Vagina (tissue), 2 donors: Measurements from ENCODE around the gene MACROD2.

Experiments used
- POLR2A ChIP-seq, 2 donors: fragments of 450-650 bp; IDR thresholded peaks; one replicate each; pipeline ENCODE4 v1.6.1; 2017; ENCODE audit warnings: antibody characterized with exemption in 2 of 2, mild to moderate bottlenecking in 2 of 2, moderate library complexity in 2 of 2
- POLR2AphosphoS5 ChIP-seq, 2 donors: sonication (generic); formaldehyde crosslinking; IDR thresholded peaks; one replicate each; pipeline ENCODE4 v1.9.0; 2017; ENCODE audit warnings: antibody characterized with exemption in 2 of 2, mild to moderate bottlenecking in 2 of 2, low read depth in 1 of 2; ENCODE audit not compliant: insufficient read depth in 1 of 2
- TF ChIP-seq, protein P1 (sequence below), 3 experiments: fragments of 450-650 bp in 2 of 3; fragments of 200-600 bp in 1 of 3; sonication (generic) in 1 of 3; IDR thresholded peaks; one replicate each; pipeline ENCODE4 v1.5.1; 2017 to 2019; ENCODE audit warnings: antibody characterized with exemption in 3 of 3, mild to moderate bottlenecking in 2 of 3, moderate library complexity in 2 of 3

DNA sequence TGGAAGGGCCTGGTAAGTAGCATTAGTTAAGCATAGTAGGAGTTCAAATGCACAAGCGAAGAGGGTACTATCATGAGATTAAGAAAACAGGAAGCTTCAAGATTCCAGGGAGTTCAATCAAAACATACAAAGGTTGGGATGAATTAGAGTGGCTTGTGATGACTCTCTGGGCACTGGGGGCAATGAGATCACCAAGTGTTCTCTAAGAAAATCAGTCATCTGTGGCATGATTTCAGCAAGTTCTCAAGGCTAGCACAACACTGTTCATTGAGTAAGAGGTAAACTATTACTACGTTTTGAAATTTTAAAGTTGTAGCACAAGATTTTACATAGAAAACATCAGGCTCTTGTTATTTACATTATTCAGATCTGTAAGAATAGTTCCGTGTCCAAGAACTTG lies 481.8 kb downstream of the MACROD2 start:
- TF ChIP-seq, protein P1, sequence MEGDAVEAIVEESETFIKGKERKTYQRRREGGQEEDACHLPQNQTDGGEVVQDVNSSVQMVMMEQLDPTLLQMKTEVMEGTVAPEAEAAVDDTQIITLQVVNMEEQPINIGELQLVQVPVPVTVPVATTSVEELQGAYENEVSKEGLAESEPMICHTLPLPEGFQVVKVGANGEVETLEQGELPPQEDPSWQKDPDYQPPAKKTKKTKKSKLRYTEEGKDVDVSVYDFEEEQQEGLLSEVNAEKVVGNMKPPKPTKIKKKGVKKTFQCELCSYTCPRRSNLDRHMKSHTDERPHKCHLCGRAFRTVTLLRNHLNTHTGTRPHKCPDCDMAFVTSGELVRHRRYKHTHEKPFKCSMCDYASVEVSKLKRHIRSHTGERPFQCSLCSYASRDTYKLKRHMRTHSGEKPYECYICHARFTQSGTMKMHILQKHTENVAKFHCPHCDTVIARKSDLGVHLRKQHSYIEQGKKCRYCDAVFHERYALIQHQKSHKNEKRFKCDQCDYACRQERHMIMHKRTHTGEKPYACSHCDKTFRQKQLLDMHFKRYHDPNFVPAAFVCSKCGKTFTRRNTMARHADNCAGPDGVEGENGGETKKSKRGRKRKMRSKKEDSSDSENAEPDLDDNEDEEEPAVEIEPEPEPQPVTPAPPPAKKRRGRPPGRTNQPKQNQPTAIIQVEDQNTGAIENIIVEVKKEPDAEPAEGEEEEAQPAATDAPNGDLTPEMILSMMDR (IDR thresholded peaks at IDR 0.05) = no peak
- TF ChIP-seq POLR2A (IDR thresholded peaks at IDR 0.05) (no peak), POLR2AphosphoS5 (IDR thresholded peaks at IDR 0.05; ENCODE audit: insufficient read depth in 1 of 2, low read depth in 1 of 2) (no peak)
